Left renal cortex interstitium (tissue), 4 donors: ENCODE results near the gene SNAPC4. TPM values are rescaled to one million over a fixed set of nuclear protein-coding genes. Genes with fewer than 3 reads are reported as not detected.

Experiments
- DNase-seq, 4 donors: peaks; one replicate each; pipeline ENCODE4 v3.0.0-alpha.2; 2013; ENCODE audit warnings: low read depth in 4 of 4, low spot score in 2 of 4, missing footprints in 1 of 4
- polyA plus RNA-seq, 4 donors: library from polyadenylated mRNA; unstranded; fragments of 120-200 nt; gene quantifications; one replicate each; pipeline ENCODE4 v1.2.1, GENCODE V29; 2013; ENCODE audit not compliant: insufficient read length in 4 of 4

SNAPC4 gene, protein sequence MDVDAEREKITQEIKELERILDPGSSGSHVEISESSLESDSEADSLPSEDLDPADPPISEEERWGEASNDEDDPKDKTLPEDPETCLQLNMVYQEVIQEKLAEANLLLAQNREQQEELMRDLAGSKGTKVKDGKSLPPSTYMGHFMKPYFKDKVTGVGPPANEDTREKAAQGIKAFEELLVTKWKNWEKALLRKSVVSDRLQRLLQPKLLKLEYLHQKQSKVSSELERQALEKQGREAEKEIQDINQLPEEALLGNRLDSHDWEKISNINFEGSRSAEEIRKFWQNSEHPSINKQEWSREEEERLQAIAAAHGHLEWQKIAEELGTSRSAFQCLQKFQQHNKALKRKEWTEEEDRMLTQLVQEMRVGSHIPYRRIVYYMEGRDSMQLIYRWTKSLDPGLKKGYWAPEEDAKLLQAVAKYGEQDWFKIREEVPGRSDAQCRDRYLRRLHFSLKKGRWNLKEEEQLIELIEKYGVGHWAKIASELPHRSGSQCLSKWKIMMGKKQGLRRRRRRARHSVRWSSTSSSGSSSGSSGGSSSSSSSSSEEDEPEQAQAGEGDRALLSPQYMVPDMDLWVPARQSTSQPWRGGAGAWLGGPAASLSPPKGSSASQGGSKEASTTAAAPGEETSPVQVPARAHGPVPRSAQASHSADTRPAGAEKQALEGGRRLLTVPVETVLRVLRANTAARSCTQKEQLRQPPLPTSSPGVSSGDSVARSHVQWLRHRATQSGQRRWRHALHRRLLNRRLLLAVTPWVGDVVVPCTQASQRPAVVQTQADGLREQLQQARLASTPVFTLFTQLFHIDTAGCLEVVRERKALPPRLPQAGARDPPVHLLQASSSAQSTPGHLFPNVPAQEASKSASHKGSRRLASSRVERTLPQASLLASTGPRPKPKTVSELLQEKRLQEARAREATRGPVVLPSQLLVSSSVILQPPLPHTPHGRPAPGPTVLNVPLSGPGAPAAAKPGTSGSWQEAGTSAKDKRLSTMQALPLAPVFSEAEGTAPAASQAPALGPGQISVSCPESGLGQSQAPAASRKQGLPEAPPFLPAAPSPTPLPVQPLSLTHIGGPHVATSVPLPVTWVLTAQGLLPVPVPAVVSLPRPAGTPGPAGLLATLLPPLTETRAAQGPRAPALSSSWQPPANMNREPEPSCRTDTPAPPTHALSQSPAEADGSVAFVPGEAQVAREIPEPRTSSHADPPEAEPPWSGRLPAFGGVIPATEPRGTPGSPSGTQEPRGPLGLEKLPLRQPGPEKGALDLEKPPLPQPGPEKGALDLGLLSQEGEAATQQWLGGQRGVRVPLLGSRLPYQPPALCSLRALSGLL (N-terminal part only)
- 10 to 100 TPM; 10.8 to 15.8 (median 13.2) TPM for polyA plus RNA-seq

DNA sequence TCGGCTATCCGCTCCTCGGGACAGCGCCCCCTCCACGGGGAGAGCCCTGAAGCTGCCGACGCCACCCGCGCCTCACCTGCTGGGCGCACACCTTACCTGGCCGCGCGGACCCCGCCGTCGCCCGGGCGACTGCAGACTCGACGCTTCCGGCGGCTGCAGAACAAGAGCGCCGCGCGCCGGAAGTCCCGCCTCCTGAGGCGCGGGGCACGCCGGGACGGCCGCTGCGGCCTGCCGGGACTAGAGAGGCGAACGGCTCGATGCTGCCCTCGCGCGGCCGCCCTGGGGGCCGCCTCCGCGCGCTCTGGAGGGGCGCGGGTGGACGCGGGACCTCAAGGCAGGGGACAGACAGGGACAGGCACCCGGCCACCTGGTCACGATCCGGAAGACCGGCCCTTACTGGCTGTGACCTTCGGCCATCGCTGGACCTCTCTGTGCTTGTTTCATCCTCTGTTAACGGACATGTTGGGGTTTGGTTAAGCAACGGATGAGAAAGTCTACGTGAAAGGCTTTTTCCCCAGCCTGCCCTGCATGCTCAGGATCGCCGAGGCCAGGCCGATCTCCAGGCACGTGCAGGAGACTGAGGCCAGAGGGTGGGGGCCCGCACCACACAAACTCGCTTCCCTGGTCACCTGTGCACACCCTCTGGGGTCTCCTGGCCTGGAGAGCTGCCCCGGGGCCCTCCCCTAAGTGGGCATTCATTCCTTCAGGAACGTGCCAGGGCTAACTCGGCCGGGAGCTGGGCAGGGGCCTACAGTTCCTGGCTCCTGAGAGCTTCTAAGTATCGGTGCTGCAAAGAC is at the start of gene SNAPC4:
TSS of gene SNAPC4 (minus strand) at position 133 of the 797 bp plus-strand sequence. CDS start 1,742 bp downstream, outside the sequence.
- DNase-seq, result peak in 3 of 4 donors; percentile 74 to 82 (median 76)

DNA sequence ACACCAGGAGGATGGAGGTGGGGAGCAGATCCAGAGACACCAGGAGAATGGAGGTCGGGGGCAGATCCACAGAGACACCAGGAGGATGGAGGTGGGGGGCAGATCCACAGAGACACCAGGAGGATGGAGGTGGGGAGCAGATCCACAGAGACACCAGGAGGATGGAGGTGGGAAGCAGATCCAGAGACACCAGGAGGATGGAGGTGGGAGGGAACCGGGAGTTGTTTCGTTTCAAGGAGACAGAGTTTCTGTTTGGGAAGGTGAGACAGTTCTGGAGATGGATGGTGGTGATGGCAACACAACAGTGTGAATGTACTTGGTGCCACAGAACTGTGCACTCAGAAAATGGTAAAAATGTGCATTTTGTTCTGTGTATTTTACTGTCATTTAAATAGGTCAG is 48.7 kb upstream of the SNAPC4 start:
- DNase-seq, result no peak

DNA sequence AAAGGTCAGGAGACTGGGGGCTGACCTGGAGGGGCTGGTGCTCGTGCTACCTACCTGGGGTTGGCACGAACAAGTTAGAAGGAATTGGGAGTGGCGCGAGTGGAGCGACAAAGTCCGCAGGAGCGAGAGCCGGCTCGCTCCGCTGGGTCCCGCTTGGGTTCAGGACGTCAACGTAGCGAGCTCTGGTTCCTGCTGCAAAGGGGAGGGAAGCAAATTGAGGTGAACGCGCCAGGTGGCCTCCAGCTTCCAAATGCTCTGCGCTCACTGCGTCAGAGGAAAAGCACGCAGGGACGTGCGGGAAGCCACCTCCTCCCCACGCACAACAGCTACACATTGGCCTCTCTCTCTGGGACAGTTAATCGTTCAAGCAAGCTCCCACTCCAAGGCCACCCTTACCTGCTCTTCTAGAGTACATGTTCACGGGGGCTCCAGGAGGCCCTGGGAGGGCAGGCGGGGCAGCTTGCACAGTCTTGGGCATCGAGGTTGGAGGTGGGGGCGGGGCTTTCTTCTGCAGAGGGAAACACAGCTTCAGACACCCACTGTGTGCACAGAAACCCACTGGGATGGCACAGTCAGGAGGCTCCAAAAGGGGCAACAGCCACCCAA is 47.3 kb upstream of the SNAPC4 start:
- DNase-seq, result no peak

DNA sequence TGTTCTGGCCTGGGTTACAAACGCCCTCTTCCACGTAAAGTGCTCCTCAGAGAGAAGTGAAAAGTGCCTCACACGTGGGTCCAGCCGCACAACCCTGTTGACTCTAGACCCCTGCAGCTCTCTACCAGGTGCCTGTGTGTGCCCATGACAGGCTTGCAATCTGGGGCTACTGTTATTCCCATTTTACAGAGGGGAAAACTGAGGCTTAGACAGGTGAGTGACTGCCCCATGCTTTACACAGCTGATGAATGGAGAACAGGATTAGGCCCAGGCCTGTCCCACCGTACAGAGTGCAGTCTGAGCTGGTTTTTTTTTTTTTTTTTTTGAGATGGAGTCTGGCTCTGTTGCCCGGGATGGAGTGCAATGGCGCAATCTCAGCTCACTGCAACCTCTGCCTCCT is 45.8 kb upstream of the SNAPC4 start:
- no peak for DNase-seq

DNA sequence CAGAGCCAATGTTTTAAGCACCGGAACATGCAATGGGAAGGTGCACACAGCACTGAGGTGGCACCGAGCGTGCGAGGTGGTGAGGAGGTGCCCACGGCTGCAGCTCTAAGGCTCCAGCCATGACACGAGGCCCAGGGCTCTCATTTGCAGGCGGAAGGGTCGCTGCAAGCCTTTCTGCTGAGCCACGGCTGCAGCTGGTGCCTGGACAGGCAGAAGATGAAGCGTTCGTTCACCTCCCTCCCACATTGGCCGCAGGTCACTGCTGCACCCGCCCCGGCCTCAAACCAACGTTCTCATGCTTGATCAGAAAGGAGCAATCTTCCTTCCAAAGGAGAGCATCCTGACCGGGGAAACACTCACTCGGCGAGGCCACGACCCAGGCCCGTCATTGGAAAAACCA is 44.1 kb upstream of the SNAPC4 start:
- DNase-seq, result no peak

DNA sequence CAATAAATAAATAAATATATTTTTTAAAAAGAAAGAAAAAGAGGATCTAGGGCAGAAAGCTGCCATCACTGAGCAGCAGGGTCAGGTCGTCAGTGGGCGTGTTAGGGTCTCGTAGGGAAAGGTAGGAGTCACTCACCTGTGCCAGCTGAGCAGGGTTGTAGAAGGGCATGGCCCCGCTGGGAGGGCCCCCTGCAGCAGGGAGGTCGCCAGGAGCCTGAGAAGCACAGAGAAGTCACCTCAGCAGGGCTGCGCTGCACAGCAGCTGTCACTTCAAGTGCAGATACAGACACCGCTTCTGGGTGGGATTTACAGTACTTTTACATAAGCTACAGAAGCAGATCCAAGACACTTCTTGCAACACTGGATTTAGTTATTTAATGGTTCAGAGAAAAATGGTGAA is 43.7 kb upstream of the SNAPC4 start:
- no peak for DNase-seq

DNA sequence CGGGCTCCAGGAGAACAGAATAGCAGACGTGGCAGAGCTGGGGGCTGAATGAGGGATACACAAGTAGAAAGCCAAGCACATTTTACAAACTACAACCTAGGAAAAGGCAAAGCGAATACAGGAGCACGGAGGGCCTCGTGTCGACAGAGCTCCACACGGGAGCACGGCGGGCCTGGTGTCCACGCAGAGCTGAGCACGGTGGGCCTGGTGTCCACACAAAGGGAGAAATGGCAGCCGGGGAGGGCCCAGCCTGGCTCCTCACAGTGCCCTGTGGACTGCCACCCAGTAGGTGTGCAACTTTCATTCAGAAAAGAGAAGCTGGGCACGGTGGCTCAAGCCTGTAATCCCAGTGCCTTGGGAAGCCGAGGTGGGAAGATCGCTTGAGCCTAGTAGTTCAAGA is 43.1 kb upstream of the SNAPC4 start:
- DNase-seq, result no peak

DNA sequence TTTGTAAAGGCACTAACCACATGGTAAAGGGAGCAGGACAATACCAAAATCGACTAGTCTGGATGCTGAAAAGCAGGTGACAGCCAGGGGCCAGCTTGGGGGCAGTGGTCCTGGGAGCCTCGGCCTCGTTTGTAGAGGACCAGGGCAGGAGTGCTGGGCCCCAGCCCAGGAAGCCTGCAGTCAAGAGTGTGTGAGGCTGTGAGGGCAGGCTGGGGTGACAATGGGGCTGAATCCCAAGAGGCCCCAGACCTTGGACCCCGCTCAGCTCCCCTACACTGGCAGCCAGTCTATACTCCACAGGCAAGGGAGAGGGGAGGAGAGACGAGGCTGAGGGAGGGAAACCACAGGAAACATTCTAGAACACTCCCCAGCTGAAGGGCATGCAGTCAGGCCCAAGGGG is 42.3 kb upstream of the SNAPC4 start:
- DNase-seq, result no peak

DNA sequence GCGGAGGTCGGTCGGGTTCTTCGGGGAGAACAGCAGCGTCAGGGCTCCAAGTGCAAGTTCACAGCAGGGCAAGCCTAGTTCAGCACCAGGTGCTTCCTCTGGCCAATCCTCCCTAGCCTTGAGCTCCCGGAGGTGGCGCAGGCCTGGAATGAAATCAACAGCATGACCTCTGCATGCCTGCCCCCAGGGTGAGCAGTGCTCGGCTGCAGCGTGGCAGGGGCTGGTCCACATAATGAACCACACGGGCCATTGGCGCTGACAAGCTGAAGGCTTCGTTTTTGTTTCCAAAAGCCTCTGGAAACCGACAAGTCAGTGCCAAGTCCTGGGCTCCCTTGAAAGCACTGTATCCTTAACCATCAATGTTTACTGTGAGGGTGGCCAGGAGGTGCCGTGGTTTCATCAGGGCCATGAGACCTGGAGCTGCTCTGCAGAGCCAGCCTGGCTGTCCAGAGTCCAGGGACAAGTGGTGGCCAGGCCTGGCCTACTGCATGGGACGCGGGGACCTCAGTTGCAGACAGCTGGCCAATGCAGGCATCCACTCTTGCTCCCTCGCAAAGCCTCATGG is 41.8 kb upstream of the SNAPC4 start:
- DNase-seq, result no peak

DNA sequence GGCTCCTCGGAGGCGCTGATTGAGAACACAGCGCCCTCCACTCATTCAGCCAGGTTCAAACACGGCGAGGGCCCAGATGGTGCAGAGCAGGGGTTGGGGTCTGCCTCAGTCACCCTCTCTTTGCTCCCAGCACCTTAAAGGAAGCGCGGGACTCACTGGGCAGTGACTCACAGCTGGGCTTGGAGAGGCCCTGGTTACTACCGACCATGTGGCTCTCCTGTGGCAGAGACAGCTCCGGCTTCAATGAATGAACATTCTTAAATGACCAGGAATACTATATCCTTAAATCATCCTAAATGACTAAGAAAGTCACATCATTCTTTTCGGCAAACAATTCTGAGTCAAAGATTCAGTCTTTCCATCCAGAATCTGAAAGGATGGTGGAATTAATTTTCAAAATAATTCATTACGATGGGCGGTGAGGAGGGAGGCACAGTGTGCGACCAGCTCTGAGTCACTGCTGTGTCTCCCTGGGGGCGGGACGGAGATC is 41.3 kb upstream of the SNAPC4 start:
- DNase-seq, result no peak

DNA sequence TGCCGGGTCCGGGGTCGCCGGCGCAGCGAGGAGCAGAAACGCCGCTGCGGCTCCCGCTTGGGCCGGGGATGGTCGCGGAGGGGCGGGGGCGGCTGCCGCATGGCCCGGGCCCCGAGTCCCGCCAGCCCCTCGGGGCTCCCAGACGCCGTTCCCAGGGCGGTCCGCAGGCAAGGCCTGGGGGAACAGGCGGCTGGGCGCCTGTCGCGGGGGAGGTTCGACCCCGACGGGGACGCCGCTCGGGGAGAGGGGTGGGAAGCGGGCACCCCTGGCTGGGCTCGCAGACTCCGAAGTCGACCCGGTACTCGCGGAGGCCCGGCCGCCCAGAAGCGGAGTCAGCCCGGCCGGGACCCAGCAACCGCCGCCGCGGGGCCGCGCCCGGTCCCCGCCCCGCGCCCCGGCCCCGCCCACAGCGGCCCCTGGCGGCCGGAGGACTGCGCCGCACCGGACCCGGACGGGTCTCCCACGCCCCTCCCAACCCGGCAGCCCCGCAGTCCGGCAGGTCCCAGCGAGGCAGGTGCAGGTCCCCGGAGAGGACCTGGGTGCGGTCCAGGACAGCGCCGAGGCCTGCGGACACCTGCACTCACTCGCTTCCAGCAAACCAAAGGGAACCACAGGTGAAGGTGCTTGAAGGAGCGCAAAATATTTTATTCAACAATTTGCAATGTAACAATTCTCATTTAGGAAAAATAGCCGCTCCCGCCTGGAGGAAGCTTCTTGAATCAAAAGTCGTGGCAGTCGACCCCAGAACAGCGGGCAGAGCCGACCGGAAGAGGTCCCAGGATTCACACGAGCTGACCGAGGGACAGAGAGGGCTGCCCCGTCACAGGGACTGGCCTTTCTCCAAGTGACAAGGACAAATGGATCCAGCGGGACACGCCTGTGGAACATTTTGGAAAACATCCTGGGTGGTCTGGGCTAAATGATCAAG is 39.8 kb upstream of the SNAPC4 start, which contains the start of gene INPP5E:
TSS of gene INPP5E (minus strand) at position 365 of the 928 bp plus-strand sequence. CDS start 426 bp downstream, outside the sequence.
- DNase-seq, result peak; percentile 23 to 61 (median 33)

DNA sequence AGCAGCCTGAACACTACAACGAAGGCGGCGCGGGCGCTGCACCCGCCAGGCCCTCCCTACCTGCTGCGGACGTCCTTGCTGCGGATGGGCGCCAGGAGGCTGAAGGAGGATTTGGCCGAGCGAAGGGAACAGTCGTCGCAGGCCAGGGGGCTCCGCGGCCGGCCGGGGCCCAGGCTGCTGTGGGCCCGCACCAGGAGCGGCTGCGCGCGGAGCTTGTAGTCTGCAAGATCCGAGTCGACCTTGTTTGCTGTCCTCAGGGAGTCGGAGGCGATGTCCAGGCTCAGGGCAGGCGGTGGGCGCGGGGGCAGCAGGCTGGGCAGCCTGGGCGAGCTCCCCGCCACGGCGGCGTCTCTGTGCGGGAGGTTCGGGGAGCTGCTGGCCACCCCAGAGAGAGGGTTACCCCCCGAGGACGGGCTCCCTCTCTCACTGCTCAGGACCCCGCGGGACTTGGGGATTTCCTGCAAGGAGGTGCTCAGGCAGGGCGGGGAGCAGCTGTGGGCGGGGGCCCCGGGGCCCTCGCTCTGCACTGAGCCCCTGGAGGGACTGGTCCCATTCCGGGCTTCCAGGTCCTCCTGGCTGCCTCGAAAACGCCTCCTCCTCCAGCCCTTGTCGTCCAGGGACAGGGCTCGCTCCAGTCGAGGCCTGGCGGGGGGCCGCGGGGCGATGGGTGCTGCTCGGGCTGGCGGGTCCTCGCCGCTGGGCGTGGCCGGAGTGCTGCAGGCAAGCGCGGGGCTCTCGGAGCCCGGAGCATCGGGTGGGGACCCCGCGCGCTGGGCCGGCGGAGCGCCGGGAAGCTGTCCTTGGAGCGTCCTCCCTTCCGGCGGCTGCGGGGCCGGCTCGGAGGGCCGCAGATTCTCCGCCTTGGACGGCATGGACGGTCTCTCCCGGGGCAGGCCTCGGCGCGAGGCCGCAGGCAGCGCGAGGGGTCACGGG is 38.8 kb upstream of the SNAPC4 start:
- DNase-seq, result no peak

DNA sequence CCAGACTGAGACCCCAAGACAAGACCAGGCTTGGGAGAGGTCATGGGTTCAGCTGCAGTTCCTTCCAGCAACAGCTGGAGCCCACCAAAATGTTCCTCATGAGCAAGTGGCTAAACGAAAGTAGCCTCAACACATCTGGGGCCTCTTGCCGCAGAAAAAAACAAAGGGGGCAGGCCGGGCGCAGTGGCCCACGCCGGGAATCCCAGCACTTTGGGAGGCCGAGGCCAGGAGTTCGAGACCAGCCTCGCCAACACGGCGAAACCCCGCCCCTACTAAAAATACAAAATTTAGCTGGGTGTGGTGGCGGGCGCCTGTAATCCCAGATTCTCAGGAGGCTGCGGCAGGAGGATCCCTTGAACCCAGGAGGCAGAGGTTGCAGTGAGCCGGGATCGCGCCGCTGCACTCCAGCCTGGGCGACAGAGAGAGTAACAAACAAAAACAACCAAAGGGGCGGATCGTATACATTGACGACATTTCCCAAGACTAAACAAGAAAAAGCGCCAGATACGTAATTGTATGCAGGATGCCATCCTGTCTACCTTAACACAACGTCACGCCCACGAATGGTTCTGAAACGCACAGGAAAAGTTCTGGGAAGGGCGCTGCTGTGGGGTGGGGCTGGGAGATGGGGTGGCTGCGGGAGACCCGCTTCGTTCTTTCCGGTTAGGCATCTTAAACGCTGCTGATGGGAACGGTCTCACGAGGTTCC is 38.0 kb upstream of the SNAPC4 start:
- no peak for DNase-seq

DNA sequence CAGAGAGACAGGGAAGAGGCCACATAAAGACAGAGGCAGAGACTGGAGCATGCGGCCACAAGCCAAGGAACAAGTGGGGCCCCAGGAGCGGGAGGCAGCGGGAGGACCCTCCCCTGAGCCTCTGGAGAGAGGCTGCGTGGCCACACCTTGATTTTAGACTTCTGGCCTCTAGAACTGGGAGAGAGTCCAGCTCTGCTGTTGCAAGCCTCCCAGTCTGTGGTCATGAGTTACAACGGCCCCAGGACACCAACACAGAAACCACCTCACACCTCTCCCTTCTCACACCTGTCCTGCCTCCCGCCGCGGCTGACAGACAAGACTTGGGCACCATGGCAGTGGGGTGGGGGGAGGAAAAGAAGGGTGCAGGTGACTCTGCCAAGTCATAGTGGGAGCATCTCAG is 37.5 kb upstream of the SNAPC4 start:
- DNase-seq, result no peak

DNA sequence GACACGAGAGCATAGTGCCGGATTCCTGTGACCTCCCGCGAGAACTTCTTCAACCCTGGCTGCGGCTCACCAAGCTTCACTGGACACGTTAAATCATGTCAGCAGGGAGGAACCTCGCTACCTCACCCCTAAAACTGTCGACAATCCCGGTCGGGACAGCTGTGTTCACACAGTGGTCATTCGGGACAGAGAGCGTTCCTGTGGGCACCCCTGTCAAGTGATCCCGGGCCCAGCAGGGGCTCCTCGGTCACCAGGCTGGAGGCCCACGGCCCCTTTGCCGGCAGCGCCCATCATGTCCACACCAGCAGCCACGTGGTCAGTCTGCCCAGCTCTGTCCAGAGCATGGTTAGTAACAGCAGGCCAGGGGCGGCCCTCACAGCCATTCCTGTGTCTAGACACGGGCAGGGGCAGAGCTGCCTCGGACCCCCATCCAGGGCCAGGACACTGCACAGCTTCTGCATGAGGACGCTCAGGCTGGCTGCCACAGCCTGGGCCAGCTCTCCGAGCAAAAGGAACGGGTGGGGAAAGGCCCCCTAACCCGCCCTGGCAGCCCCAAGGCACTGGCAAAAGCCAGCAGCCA is 36.2 kb upstream of the SNAPC4 start:
- no peak for DNase-seq
